ENCODE measurements around the gene GALNTL6. TPM values are rescaled to one million over a fixed set of nuclear protein-coding genes. Genes with fewer than 3 reads are reported as not detected.
A peak's percentile ranks its signal among the peaks of the same experiment; 100 is the strongest.

Gene GALNTL6
- total and polyA plus RNA-seq, 8 donors: 0.15 to 0.87 (median 0.58) TPM; not detected in 3

DNA sequence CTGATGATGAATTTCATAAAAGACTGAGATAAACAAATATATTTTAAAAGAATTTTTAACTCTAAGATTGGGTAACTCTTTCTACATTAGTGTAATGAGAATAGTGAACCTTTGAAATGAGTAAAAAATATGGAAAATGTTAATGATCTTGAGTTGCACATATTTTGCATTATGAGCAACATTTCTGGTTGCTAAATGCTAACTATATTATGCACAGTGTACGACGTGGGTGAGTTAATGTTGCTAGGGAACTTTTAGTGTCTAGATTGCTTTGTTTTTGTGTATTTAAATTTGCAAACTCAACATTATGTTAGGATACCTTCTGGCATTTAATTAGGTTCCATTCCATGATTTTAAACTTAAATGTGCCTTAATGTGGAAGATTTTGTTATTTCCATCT is 742.5 kb downstream of the GALNTL6 start:
- H3K36me3 ChIP-seq: no peaks in the 10 kb centered on the region
- no peaks in the 10 kb centered on the region for H3K4me1 ChIP-seq
- no peaks in the 10 kb centered on the region for H3K27me3 ChIP-seq
- no peak for TF ChIP-seq EP300 (IDR thresholded peaks at IDR 0.05)
- intact Hi-C loops (cut with DNase I; ENCODE audit: low total_unique reads): no loop called here
- no peak overlapping the region for H3K4me3 ChIP-seq
- H3K9me3 ChIP-seq: no peaks in the 10 kb centered on the region
- 78 to 83% (median 81%) methylated on average over 2 of the region's 2 CpGs for WGBS, 5 donors
- H3K27ac ChIP-seq: no peak overlapping the region
- DNase-seq: no peak

DNA sequence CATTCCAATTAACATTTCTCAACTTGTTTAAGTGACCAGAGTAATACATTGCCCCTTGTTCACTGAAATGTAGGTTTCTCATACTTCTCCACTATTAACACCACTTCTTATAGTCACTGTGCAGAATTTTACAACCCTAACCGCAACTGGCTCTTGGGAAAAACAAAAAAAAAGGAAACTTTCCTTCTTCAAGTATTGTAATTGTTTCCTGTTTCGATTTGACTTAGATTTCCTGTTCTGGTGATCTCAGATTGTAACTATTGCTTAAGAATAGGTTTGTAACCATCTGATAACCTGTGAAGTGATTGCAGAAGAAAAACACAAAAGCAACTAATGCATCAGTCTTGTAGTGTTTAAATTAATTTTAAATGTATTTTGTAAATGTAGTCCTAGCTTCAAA is 760.7 kb downstream of the GALNTL6 start:
- H3K9me3 ChIP-seq: no peaks in the 10 kb centered on the region
- H3K4me3 ChIP-seq: no peak overlapping the region
- 33 to 48% (median 39%) methylated on average over 2 of the region's 2 CpGs for WGBS, 5 donors
- no peaks in the 10 kb centered on the region for H3K27me3 ChIP-seq
- no peak overlapping the region for H3K27ac ChIP-seq
- no peaks in the 10 kb centered on the region for H3K36me3 ChIP-seq
- intact Hi-C loops (cut with DNase I; ENCODE audit: low total_unique reads): no loop called here
- H3K4me1 ChIP-seq: no peaks in the 10 kb centered on the region
- DNase-seq: peak in 1 of 2 donors; percentile 5
- TF ChIP-seq, protein P1, sequence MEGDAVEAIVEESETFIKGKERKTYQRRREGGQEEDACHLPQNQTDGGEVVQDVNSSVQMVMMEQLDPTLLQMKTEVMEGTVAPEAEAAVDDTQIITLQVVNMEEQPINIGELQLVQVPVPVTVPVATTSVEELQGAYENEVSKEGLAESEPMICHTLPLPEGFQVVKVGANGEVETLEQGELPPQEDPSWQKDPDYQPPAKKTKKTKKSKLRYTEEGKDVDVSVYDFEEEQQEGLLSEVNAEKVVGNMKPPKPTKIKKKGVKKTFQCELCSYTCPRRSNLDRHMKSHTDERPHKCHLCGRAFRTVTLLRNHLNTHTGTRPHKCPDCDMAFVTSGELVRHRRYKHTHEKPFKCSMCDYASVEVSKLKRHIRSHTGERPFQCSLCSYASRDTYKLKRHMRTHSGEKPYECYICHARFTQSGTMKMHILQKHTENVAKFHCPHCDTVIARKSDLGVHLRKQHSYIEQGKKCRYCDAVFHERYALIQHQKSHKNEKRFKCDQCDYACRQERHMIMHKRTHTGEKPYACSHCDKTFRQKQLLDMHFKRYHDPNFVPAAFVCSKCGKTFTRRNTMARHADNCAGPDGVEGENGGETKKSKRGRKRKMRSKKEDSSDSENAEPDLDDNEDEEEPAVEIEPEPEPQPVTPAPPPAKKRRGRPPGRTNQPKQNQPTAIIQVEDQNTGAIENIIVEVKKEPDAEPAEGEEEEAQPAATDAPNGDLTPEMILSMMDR (IDR thresholded peaks at IDR 0.05): no peak

GRCh38 chr4:172578712-172579111 is 765.5 kb downstream of the GALNTL6 start:
- no peaks in the 10 kb centered on the region for H3K36me3 ChIP-seq
- DNase-seq: no peak
- 29 to 53% (median 37%) methylated on average over 3 of the region's 3 CpGs for WGBS, 5 donors
- no peak for TF ChIP-seq POLR2AphosphoS5 (IDR thresholded peaks at IDR 0.05)
- no peak for TF ChIP-seq EP300 (IDR thresholded peaks at IDR 0.05)
- no peak for TF ChIP-seq POLR2A (IDR thresholded peaks at IDR 0.05)
- H3K27me3 ChIP-seq: no peaks in the 10 kb centered on the region
- no peak overlapping the region for H3K27ac ChIP-seq
- intact Hi-C loops (cut with DNase I; ENCODE audit: low total_unique reads): no loop called here
- H3K9me3 ChIP-seq: no peaks in the 10 kb centered on the region
- no peak overlapping the region for H3K4me3 ChIP-seq
- H3K4me1 ChIP-seq: no peaks in the 10 kb centered on the region

GRCh38 chr4:172584816-172585215 is 771.6 kb downstream of the GALNTL6 start:
- intact Hi-C loops (cut with DNase I; ENCODE audit: low total_unique reads): no loop called here
- WGBS, 5 donors: 79 to 81% (median 81%) methylated on average over 2 of the region's 2 CpGs
- no peaks in the 10 kb centered on the region for H3K27me3 ChIP-seq
- no peaks in the 10 kb centered on the region for H3K9me3 ChIP-seq
- H3K36me3 ChIP-seq: no peaks in the 10 kb centered on the region
- H3K4me1 ChIP-seq: no peaks in the 10 kb centered on the region
- no peak overlapping the region for H3K4me3 ChIP-seq
- DNase-seq: no peak
- TF ChIP-seq POLR2A (IDR thresholded peaks at IDR 0.05): no peak
- TF ChIP-seq, protein P1 (IDR thresholded peaks at IDR 0.05): no peak
- no peak for TF ChIP-seq EP300 (IDR thresholded peaks at IDR 0.05)
- TF ChIP-seq POLR2AphosphoS5 (IDR thresholded peaks at IDR 0.05): no peak
- no peak overlapping the region for H3K27ac ChIP-seq

- peak in 1 of 2 donors; percentile 3 for DNase-seq
- Histone ChIP-seq H3K27ac (no peak overlapping the region), H3K4me3 (no peak overlapping the region), H3K27me3 (no peaks in the 10 kb centered on the region), H3K36me3 (no peaks in the 10 kb centered on the region), H3K9me3 (no peaks in the 10 kb centered on the region), H3K4me1 (no peaks in the 10 kb centered on the region)
- WGBS, 5 donors: 21 to 48% (median 38%) methylated on average over 4 of the region's 4 CpGs
- intact Hi-C loops (cut with DNase I; ENCODE audit: low total_unique reads): no loop called here
- TF ChIP-seq EP300 (IDR thresholded peaks at IDR 0.05) (no peak), POLR2AphosphoS5 (IDR thresholded peaks at IDR 0.05) (no peak), POLR2A (IDR thresholded peaks at IDR 0.05) (no peak)
- TF ChIP-seq, protein P1 (IDR thresholded peaks at IDR 0.05): no peak
Observed at GRCh38 chr4:172596206-172596605, 783.0 kb downstream of the GALNTL6 start.

Measured in stomach (tissue), 9 donors.